Stimulated activated CD8-positive, alpha-beta memory T cell treated with anti-CD3 and anti-CD28 coated beads, Interleukin-15, amount 100 ng/mL, for 4 hours (primary cell): ENCODE results near the gene VKORC1.
"Not testable (repeated sequence)": the region's sequence is repeated elsewhere in the genome, so short reads cannot be mapped to it uniquely, and the experiment has no call there.

Experiments used
- DNase-seq, 2 donors: peaks; one replicate each; pipeline ENCODE4 v3.0.0-alpha.2; 2020; ENCODE audit warnings: low read depth in 2 of 2

Gene VKORC1

GRCh38 chr16:31107465-31107867, 12.9 kb upstream of the VKORC1 start:
- no peak for DNase-seq

DNA sequence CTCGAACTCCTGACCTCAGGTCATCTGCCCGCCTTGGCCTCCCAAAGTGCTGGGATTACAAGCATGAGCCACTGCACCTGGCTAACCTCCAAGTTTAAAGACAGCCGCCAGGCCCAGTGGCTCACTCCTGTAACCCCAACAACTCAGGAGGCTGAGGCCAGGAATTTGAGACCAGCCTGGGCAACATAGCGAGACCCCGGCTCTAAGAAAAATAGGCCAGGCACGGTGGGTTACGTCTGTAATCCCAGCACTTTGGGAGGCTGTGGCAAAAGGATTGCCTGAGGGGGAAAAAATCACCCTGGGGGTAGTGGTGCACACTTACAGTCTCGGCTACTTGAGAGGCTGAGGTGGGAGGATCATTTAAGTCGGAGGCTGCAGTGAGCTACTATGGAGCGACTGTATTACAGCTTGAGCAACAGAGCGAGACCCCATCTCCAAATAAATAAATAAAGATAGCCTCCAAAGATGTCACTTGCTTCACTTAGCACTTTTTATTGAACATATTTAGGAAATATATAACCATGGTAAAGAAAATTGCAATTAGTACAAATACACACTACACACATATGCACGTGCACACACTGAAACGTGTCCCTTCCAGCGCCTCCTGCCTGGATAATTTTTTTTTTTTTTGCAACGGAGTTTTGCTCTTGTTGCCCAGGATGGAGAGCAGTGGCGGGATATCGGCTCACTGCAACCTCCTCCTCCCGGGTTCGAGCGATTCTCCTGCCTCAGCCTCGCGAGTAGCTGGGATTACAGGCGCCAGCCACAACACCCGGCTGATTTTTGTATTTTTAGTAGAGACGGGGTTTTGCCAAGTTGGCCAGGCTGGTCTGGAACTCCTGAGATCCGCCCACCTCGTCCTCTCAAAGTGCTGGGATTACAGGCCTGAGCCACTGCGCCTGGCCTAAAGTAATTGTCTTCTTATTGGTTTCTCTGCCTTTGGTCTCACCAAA, 12.2 kb upstream of the VKORC1 start:
- DNase-seq, result no peak

DNA sequence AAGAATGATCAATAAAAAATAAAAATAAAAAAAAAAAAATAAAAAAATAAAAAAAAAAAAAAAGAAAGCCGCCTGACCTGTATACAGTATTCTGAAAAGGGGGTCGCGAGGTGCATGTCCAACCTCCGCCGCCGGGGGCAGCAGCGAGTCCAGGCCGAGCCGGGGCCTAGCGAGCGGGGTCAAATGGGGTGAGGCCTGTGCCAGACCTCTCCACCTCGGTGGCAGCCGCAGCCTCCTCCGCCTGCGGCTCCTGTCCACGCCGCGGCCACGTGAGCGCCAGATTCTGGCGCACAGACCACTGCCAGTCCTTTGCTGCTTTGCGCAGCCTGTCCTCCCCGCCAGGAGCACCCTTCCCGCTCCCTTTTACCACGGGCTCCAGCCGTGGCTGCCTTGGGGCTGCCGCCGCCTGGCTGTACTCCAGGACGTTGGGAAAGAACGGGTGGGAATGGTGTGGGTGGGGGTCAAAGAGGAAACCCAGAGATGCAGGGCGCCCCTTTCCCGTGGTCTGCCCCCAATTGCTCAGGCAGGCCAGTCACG, 11.1 kb upstream of the VKORC1 start:
- DNase-seq, result peak; percentile 56 to 58

GRCh38 chr16:31100876-31101641, 6.5 kb upstream of the VKORC1 start:
- not testable (repeated sequence) for DNase-seq

GRCh38 chr16:31099860-31100638, 5.5 kb upstream of the VKORC1 start:
- no peak for DNase-seq

GRCh38 chr16:31094088-31094423, 541 bp downstream of the VKORC1 start:
- no peak for DNase-seq

GRCh38 chr16:31093132-31093703, 1.4 kb downstream of the VKORC1 start:
- DNase-seq, result no peak

DNA sequence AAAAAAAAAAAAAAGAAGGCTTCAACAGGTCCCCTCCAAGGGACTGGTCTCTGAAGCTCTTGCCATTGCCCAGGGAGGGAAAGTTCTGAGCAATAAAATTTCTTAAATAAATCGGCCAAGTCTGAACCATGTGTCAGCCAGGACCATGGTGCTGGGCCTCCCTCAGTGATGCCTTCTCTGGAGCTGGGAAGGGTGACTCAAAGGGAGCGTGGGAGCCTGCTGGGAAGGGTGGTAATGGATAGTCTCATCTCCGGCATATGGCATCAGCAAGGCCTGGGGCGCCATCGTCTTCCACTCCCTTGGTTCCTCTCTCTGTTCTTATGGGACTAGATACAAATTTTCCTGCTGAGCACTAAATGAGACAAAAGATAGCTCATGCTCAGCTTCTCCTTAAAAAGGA, 2.3 kb downstream of the VKORC1 start:
- DNase-seq, result no peak

- no peak for DNase-seq
Measured at GRCh38 chr16:31090540-31090939, 4.1 kb downstream of the VKORC1 start.

DNA sequence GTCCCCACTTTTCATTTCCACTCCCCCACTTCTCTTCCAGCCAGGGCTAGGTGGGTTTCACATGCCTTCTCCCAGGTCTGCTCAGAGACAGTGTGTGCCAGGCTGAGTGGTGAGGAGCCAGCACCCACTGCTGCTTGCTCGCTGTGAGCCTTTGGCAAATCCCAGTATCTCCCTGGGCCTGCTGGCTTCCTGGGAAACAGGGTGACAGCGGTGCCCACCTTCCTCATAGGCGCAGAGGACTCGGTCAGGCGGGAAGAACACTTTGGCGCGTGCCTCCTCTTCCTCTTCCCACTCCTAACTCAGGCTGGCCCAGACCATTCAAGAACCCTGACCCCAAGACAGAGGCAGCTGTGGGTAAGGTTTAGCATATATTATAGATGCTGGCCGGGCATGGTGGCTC, 5.4 kb downstream of the VKORC1 start:
- no peak for DNase-seq

DNA sequence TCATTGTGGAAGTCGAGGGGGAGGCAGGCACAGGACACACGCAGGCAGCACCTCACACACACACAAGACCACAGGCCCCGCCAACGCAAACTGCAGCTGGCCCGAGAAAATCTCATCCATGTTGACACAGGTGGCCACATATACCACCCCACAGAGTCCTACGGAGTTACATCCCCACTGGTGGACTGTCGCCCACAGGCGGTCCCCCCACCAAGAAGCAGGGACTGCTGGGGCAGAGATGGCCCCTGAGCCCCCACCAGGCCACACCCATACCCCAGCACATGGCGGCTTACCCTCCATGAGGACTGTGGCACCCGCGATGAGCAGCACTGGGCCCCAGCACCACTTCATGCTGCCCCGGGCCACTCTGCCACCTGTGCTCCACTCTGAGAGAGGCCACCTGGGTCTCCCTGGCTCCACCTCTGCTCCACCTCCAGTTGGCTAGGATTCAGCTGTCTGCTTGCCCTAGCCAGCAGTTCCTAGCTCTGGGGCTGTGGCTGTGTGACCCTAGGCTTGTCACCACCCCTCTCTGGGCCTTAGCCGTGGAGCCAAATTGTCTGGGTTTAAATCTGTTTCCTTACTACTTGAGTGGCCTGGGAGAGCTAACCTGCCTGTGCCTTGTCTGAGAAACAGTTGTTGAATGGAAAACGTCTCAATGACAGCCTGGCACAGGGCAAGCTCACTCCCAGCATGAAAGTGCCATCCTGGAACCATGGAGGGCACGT, 6.0 kb downstream of the VKORC1 start, which contains the start of gene PRSS53:
PRSS53 (minus strand) TSS at position 485 of the 725 bp plus-strand sequence; CDS start at position 351, 134 bp downstream.
- DNase-seq, result no peak

DNA sequence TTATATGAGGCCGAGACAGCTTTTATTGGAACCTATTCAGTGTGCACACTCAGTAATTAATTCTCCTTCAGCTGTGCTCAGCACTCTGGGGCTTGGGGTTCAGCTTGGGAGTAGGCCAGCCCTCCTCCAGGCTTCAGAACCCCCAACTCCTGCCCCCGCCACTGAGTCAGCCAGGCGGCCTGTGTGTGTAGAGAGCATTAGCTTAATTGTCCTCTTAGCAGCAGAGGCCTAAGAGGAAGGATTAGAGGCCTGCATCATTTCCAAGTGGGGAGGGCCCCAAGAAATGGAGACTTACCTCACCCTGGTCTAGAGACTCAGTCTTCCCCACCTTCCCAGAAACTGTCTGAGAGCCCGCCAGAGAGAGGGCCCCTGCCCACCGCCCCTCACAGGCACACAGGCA, 6.6 kb downstream of the VKORC1 start:
- no peak for DNase-seq

DNA sequence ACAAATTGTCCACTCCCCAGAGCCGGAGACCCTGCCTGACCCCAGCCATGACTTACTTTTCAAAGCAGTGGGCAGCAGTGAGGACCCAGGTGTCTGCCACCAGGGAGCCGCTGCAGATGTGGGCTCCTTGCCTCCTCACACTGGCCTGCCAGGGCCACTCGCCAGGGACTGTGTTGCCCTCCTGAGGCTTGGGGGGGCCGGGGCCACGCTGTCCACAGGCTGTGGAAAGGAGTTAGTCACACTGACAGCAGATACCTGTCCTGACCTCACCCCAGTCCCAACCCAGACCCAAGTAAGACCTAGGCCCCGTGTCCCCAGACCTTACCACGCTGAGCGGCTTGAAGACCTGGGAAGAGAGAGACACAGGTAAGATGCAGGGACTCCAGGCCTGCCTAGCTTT, 7.1 kb downstream of the VKORC1 start:
- DNase-seq, result no peak

DNA sequence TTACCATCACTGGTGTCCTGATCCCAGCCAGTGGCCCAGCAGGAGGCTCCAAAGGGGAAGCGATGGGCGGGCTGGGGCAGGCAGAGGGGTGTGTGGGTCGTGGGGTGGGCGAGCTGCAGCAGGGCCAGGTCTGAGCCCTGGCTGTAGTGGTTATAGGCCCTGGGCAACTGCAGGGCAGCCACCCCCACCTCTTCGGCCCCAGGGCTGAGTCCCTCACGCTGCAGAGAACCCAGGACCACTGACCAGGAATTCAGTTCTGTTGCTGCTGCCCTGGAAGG, 8.0 kb downstream of the VKORC1 start:
- DNase-seq, result no peak

GRCh38 chr16:31085873-31086628, 8.5 kb downstream of the VKORC1 start:
- DNase-seq, result no peak

DNA sequence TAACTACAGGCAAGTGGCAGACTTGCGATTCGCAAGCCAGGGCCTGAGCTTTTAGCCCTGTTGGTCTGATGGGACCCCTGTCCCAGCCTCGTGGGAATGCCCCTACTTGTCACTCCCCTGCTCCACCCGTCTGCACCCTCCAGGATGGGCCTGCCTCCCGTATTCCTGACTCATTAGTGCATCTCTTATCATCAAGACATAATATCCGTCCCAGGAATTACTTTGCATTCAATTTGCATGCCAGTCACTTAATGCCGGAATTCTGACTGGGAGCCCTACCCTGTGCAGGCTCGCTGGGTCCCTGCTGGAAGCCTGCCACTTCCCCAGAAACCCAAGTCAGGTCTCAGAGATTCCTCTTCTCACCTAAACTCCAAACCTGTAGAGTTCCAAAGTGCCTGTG, 9.2 kb downstream of the VKORC1 start:
- no peak for DNase-seq

- DNase-seq, result no peak
Measured at GRCh38 chr16:31084584-31085302, 9.9 kb downstream of the VKORC1 start.

- no peak for DNase-seq
Measured at GRCh38 chr16:31083981-31084380, 10.6 kb downstream of the VKORC1 start.

DNA sequence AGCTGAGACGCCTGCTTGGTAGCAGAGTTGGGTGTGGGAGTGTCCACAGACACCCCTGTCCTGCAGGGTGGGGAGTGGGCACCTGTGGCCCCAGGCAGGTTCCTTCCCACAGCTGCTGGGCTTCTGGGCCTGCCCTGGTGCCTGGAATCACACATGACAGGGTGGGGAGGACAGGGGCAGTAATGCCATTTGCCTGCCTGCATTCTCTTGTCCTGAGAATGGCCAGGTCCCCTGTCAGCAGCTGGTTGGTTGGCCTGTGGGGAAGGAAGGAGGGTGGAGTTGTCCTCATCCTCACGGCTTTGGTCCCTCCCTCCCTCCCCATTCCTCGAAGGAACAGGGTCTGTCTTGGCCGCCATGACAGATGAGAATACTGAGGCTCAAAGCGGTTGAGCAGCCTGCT, 11.0 kb downstream of the VKORC1 start:
- no peak for DNase-seq

DNA sequence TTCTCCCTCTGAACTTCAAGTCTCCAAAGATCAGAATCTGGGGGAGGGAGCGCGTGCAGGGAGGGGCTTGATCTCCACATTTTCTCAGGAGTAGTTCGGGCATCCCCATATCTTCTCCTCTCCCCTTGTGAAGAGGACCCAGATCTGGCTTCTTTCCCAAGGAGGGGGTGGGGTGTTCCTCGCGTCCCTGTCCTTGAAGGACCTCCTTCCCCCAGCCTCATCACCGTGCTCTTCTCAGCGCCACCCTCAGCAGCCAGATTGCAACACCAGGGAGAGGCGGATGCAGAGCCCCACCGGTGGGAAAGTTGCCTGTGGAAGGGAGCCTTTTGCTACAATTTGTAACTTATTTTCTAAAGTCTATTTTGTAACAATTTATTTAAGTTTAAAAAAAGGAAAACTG, 11.5 kb downstream of the VKORC1 start:
- no peak for DNase-seq
